Measurements from ENCODE around the gene OVOL1. TPM values are rescaled to one million over a fixed set of nuclear protein-coding genes. Genes with fewer than 3 reads are reported as not detected.

Gene OVOL1
- total and polyA plus RNA-seq, 8 donors: 0.92 to 120 (median 7.8) TPM; not detected in 1

DNA sequence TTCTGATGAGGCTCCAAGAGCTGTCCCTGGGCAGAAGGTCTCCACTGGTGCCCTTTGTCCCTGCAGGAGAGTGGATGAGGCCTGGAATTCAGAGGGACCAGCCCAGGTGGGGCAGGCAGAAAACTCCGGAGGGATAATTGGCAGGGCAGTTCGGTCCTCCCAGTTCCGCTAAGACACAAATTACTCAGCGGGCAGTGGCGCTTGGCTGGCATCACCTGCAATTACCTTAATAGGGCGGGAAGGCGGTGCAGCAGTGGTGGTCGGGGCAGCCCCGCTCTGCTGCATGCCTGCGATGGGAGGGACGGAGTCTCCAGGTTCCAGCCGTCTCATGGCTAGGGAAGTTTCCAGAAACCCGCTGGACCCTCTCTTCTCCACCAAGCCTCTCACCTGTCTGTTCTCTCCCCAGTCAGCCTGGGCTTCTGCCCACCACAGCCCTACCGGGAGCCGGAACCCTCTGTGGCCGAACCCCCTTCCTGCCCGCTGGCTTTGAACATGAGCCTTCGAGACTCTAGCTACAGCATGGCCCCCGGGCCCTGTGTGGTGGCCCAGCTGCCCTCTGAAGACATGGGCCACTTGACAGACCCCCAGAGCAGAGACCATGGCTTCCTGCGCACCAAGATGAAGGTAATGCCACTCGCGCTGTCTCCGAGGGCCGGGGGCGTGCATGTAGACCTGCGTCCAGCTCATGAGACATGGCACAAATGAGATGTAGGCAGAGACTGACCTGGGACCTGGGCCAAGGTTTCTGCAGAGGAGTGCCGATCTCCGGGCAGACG, 7.0 kb downstream of the OVOL1 start:
- intact Hi-C loops (cut with DNase I; ENCODE audit: low total_unique reads): no loop called here
- TF ChIP-seq EP300 (IDR thresholded peaks at IDR 0.05) (no peak), POLR2A (IDR thresholded peaks at IDR 0.05) (no peak), POLR2AphosphoS5 (IDR thresholded peaks at IDR 0.05) (no peak)
- TF ChIP-seq, protein P1, sequence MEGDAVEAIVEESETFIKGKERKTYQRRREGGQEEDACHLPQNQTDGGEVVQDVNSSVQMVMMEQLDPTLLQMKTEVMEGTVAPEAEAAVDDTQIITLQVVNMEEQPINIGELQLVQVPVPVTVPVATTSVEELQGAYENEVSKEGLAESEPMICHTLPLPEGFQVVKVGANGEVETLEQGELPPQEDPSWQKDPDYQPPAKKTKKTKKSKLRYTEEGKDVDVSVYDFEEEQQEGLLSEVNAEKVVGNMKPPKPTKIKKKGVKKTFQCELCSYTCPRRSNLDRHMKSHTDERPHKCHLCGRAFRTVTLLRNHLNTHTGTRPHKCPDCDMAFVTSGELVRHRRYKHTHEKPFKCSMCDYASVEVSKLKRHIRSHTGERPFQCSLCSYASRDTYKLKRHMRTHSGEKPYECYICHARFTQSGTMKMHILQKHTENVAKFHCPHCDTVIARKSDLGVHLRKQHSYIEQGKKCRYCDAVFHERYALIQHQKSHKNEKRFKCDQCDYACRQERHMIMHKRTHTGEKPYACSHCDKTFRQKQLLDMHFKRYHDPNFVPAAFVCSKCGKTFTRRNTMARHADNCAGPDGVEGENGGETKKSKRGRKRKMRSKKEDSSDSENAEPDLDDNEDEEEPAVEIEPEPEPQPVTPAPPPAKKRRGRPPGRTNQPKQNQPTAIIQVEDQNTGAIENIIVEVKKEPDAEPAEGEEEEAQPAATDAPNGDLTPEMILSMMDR (IDR thresholded peaks at IDR 0.05): no peak
- H3K27ac ChIP-seq: peak overlapping the region in 2 of 5 donors; percentile 14 to 43
- no peak overlapping the region for H3K4me3 ChIP-seq
- peaks cover 0 to 47% (median under 1%) of the 10 kb centered on the region in 3 donors for H3K27me3 ChIP-seq
- H3K4me1 ChIP-seq: peaks cover 3 to 48% (median 47%) of the 10 kb centered on the region in 4 donors
- 83 to 89% (median 87%) methylated on average over 20 to 29 of the region's 29 CpGs for WGBS, 5 donors
- peaks cover 0 to 11% (median 0%) of the 10 kb centered on the region in 4 donors for H3K36me3 ChIP-seq
- DNase-seq: no peak
- H3K9me3 ChIP-seq: no peaks in the 10 kb centered on the region

DNA sequence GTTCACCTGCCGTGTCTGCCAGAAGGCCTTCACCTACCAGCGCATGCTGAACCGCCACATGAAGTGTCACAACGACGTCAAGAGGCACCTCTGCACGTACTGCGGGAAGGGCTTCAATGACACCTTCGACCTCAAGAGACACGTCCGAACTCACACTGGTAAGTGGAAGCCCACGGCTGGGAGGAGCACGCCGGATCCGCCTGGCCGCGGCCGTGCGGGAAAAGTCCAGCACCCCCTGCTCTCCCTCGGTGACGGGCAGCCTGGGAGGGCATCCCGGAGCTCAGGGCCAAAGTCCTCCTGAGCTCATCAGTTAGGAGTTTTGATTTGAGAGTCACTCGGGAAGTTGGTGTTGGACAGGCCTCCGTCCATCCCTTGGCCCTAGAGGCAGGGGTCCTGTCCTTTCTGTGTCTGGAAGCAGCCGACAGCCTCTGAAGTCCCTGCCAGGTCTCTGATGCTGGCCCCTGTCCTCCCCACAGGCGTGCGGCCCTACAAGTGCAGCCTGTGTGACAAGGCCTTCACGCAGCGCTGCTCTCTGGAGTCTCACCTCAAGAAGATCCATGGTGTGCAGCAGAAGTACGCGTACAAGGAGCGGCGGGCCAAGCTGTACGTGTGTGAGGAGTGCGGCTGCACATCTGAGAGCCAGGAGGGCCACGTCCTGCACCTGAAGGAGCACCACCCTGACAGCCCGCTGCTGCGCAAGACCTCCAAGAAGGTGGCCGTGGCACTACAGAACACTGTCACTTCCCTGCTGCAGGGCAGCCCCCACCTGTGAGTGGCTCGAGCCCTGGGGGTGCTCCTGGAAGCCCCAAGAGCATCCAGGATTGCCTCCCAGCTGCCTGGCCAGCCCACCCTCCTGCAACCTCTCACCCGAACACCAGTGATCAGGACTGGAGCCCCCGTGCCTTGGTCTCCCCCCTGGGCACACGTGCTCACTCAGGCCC, 8.0 kb downstream of the OVOL1 start:
- Histone ChIP-seq H3K4me1 (peaks cover 0 to 40% (median 37%) of the 10 kb centered on the region in 4 donors), H3K36me3 (peaks cover 0 to 11% (median 0%) of the 10 kb centered on the region in 4 donors), H3K4me3 (no peak overlapping the region), H3K9me3 (no peaks in the 10 kb centered on the region), H3K27me3 (peaks cover 0 to 46% (median 0%) of the 10 kb centered on the region in 3 donors), H3K27ac (no peak overlapping the region)
- intact Hi-C loops (cut with DNase I; ENCODE audit: low total_unique reads): no loop called here
- no peak for DNase-seq
- no peak for TF ChIP-seq POLR2A (IDR thresholded peaks at IDR 0.05)
- no peak for TF ChIP-seq EP300 (IDR thresholded peaks at IDR 0.05)
- TF ChIP-seq, protein P1 (IDR thresholded peaks at IDR 0.05): no peak
- WGBS, 5 donors: 85 to 95% (median 90%) methylated on average over 24 to 42 of the region's 42 CpGs

DNA sequence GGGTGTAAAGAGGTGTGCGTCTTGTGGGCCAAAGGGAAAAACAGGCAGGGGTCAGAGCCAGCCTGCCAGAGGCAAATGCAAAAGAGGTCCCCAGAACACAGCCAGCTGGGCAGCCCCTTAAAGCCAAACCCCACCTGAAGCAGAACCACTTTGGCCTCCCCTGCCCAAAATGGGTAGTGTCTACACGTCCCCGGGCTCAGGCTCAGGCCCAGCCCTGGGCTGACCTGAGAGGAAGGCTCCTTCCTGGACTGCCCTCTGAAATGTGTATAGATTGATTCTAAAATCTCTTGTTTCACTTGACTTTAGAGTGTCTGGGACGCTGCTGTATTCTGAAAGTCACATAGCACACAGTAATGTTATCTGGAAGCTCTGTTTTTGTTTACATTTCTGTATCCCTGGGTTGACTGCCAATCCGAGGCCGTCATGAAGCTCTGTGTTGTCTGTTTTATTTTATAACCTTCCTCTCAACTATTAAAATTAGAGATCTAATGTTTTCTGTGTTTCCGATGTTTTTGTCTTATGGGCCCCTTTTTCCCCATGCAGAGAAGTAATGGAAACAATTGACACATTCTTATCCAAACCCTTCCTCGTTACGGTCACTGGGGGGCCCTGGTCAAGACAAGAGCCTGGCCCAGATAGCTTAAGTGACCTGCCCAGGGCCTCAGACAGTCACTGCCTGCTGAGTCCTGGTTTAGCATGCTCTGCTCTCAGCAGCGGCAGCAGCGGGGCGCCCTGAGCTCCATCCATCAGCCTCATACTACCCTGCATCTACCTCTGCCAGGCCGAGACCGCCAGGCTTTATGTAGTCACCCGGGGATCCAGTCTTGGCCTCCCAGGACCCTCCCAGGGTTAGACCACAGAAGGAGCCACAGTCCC, 10.1 kb downstream of the OVOL1 start:
- Histone ChIP-seq H3K27ac (no peak overlapping the region), H3K4me1 (peaks cover 0 to 20% (median 17%) of the 10 kb centered on the region in 4 donors), H3K9me3 (no peaks in the 10 kb centered on the region), H3K4me3 (no peak overlapping the region), H3K36me3 (peaks cover 0 to 11% (median 0%) of the 10 kb centered on the region in 4 donors), H3K27me3 (peaks cover 0 to 62% (median 9%) of the 10 kb centered on the region in 3 donors)
- no peak for TF ChIP-seq POLR2AphosphoS5 (IDR thresholded peaks at IDR 0.05)
- no peak for TF ChIP-seq EP300 (IDR thresholded peaks at IDR 0.05)
- TF ChIP-seq POLR2A (IDR thresholded peaks at IDR 0.05): no peak
- TF ChIP-seq, protein P1 (IDR thresholded peaks at IDR 0.05): no peak
- no peak for DNase-seq
- intact Hi-C loops (cut with DNase I; ENCODE audit: low total_unique reads): no loop called here
- 49 to 70% (median 65%) methylated on average over 10 to 15 of the region's 15 CpGs for WGBS, 5 donors
